Sigmoid colon (tissue), 7 donors: ENCODE results near the gene COBL. TPM values are rescaled to one million over a fixed set of nuclear protein-coding genes. Genes with fewer than 3 reads are reported as not detected.

Source experiments
- DNase-seq: peaks from one replicate; pipeline ENCODE4 v3.0.0-alpha.2; 2019
- H3K27ac ChIP-seq, 4 donors: fragments of 200-600 bp; sonication (generic); one replicate each; pipeline ENCODE4 v1.5.1; 2016 to 2019; ENCODE audit warnings: mild to moderate bottlenecking in 1 of 4
- H3K27me3 ChIP-seq, 3 donors: fragments of 200-600 bp; sonication (generic); one replicate each; pipeline ENCODE4 v1.5.1; 2019; ENCODE audit warnings: mild to moderate bottlenecking in 1 of 3
- H3K36me3 ChIP-seq, 4 donors: fragments of 200-600 bp; sonication (generic); one replicate each; pipeline ENCODE4 v1.5.1; 2016 to 2019
- H3K4me1 ChIP-seq, 4 donors: fragments of 200-600 bp; sonication (generic); one replicate each; pipeline ENCODE4 v1.5.1; 2017 to 2019
- H3K4me3 ChIP-seq, 4 donors: fragments of 200-600 bp; sonication (generic); one replicate each; pipeline ENCODE4 v1.5.1; 2017 to 2019; ENCODE audit warnings: mild to moderate bottlenecking in 2 of 4, moderate library complexity in 1 of 4
- H3K9me3 ChIP-seq, 4 donors: fragments of 200-600 bp in 3 of 4; sonication (generic) in 3 of 4; one replicate each; pipeline versions ENCODE4 v1.5.1 to v1.6.1; 2013 to 2019
- CTCF ChIP-seq, 4 experiments: fragments of 450-650 bp in 3 of 4; fragments of 200-600 bp in 1 of 4; IDR thresholded peaks; one replicate each; pipeline ENCODE4 v1.5.1; 2016 to 2019; ENCODE audit warnings: antibody characterized with exemption in 4 of 4, mild to moderate bottlenecking in 3 of 4, moderate library complexity in 2 of 4
- EP300 ChIP-seq, 4 donors: sonication (generic); formaldehyde crosslinking; IDR thresholded peaks; one replicate each; pipeline ENCODE4 v1.6.1; 2017; ENCODE audit warnings: antibody characterized with exemption in 4 of 4
- POLR2A ChIP-seq, 2 donors: fragments of 450-650 bp; IDR thresholded peaks; one replicate each; pipeline ENCODE4 v1.6.1; 2016; ENCODE audit warnings: antibody characterized with exemption in 2 of 2, mild to moderate bottlenecking in 2 of 2, moderate library complexity in 2 of 2
- POLR2AphosphoS5 ChIP-seq, 4 donors: sonication (generic); formaldehyde crosslinking; IDR thresholded peaks; one replicate each; pipeline ENCODE4 v1.6.1; 2017; ENCODE audit warnings: antibody characterized with exemption in 4 of 4
- WGBS, 2 donors: extraction: QIAGEN DNeasy Blood & Tissue Kit; methylation state at CpG; one replicate each; pipeline ENCODE4 v1.1.7; 2013; 5-methylcytosine and 5-hydroxymethylcytosine counted together
- intact Hi-C: fragments of 100-400 bp; cut with DNase I; formaldehyde crosslinking; loops from one replicate; pipeline ENCODE4 v1.15.1; 2023
- polyA plus RNA-seq, 3 donors: library from polyadenylated mRNA; stranded (reverse); fragments of 200-250 nt; gene quantifications; one replicate each; pipeline ENCODE4 v1.2.3, GENCODE V29; 2013
- total RNA-seq, 4 donors: library from RNA; depleted of rRNA; stranded (reverse); fragments of >200 nt; gene quantifications; one replicate each; pipeline ENCODE4 v1.1.0, GENCODE V29; 2016
- donor health status: healthy with polysubstance abuse.
- donor health status: Bipolar disorder and iron deficiency.
- donor health status: healthy.

The COBL gene
- total and polyA plus RNA-seq, 7 donors = 3.0 to 27.6 (median 10.0) TPM

GRCh38 chr7:51244885-51245284 lies 71.7 kb downstream of the COBL start:
- H3K4me3 ChIP-seq = no peak overlapping the region
- H3K36me3 ChIP-seq = no peaks in the 10 kb centered on the region
- no peaks in the 10 kb centered on the region for H3K9me3 ChIP-seq
- TF ChIP-seq EP300 (IDR thresholded peaks at IDR 0.05) (no peak), POLR2AphosphoS5 (IDR thresholded peaks at IDR 0.05) (no peak), POLR2A (IDR thresholded peaks at IDR 0.05) (no peak), CTCF (IDR thresholded peaks at IDR 0.05) (no peak)
- intact Hi-C loops = no loop called here
- H3K27ac ChIP-seq = no peak overlapping the region
- no peaks in the 10 kb centered on the region for H3K27me3 ChIP-seq
- 76 to 84% methylated on average over 7 of the region's 7 CpGs for WGBS, 2 donors
- DNase-seq = no peak
- peaks cover 0 to 4% (median 0%) of the 10 kb centered on the region in 4 donors for H3K4me1 ChIP-seq

- intact Hi-C loops = no loop called here
- no peak for DNase-seq
Observed at GRCh38 chr7:51244053-51244452, 72.6 kb downstream of the COBL start.

GRCh38 chr7:51243631-51244030 lies 73.0 kb downstream of the COBL start:
- H3K9me3 ChIP-seq = no peaks in the 10 kb centered on the region
- H3K27ac ChIP-seq = no peak overlapping the region
- H3K4me3 ChIP-seq = no peak overlapping the region
- no peaks in the 10 kb centered on the region for H3K36me3 ChIP-seq
- H3K27me3 ChIP-seq = no peaks in the 10 kb centered on the region
- 95 to 96% methylated on average over 10 of the region's 10 CpGs for WGBS, 2 donors
- intact Hi-C loops = no loop called here
- no peak for DNase-seq
- TF ChIP-seq CTCF (IDR thresholded peaks at IDR 0.05) (no peak), POLR2AphosphoS5 (IDR thresholded peaks at IDR 0.05) (no peak), POLR2A (IDR thresholded peaks at IDR 0.05) (no peak), EP300 (IDR thresholded peaks at IDR 0.05) (no peak)
- peaks cover 0 to 4% (median 0%) of the 10 kb centered on the region in 4 donors for H3K4me1 ChIP-seq

More at GRCh38 chr7:51244053-51244452, 72.6 kb downstream of the COBL start:
- 92 to 95% methylated on average over 5 of the region's 5 CpGs for WGBS, 2 donors
- no peak for TF ChIP-seq CTCF (IDR thresholded peaks at IDR 0.05)
- no peak for TF ChIP-seq POLR2AphosphoS5 (IDR thresholded peaks at IDR 0.05)
- no peak for TF ChIP-seq POLR2A (IDR thresholded peaks at IDR 0.05)
- TF ChIP-seq EP300 (IDR thresholded peaks at IDR 0.05) = no peak
- Histone ChIP-seq H3K27ac (no peak overlapping the region), H3K27me3 (no peaks in the 10 kb centered on the region), H3K4me1 (peaks cover 0 to 4% (median 0%) of the 10 kb centered on the region in 4 donors), H3K36me3 (no peaks in the 10 kb centered on the region), H3K4me3 (no peak overlapping the region), H3K9me3 (no peaks in the 10 kb centered on the region)

- Histone ChIP-seq H3K4me1 (peaks cover 0 to 4% (median 0%) of the 10 kb centered on the region in 4 donors), H3K36me3 (no peaks in the 10 kb centered on the region), H3K4me3 (no peak overlapping the region), H3K27me3 (no peaks in the 10 kb centered on the region), H3K9me3 (no peaks in the 10 kb centered on the region), H3K27ac (no peak overlapping the region)
- 82 to 95% methylated on average over 16 of the region's 16 CpGs for WGBS, 2 donors
- no peak for DNase-seq
- TF ChIP-seq POLR2AphosphoS5 (IDR thresholded peaks at IDR 0.05) (no peak), CTCF (IDR thresholded peaks at IDR 0.05) (no peak), POLR2A (IDR thresholded peaks at IDR 0.05) (no peak), EP300 (IDR thresholded peaks at IDR 0.05) (no peak)
- intact Hi-C loops = no loop called here
Observed at GRCh38 chr7:51242881-51243518, 73.6 kb downstream of the COBL start.
